Prostate gland (tissue), 2 donors: Measurements from ENCODE around the gene FOXN1.

ENCODE experiments used
- POLR2A ChIP-seq: fragments of 450-650 bp; IDR thresholded peaks from one replicate; pipeline ENCODE4 v1.6.1; 2016; ENCODE audit warnings: antibody characterized with exemption, mild to moderate bottlenecking
- POLR2AphosphoS5 ChIP-seq: sonication (generic); formaldehyde crosslinking; IDR thresholded peaks from one replicate; pipeline ENCODE4 v1.6.1; 2017; ENCODE audit warnings: antibody characterized with exemption
- TF ChIP-seq, protein P1 (sequence below), 4 experiments: fragments of 200-600 bp in 2 of 4; fragments of 450-650 bp in 2 of 4; sonication (generic) in 2 of 4; IDR thresholded peaks; 1 replicate in 3 of 4; 2 replicates in 1 of 4; pipeline ENCODE4 v1.5.1; 2016 to 2019; ENCODE audit warnings: antibody characterized with exemption in 4 of 4, mild to moderate bottlenecking in 2 of 4, moderate library complexity in 2 of 4

DNA sequence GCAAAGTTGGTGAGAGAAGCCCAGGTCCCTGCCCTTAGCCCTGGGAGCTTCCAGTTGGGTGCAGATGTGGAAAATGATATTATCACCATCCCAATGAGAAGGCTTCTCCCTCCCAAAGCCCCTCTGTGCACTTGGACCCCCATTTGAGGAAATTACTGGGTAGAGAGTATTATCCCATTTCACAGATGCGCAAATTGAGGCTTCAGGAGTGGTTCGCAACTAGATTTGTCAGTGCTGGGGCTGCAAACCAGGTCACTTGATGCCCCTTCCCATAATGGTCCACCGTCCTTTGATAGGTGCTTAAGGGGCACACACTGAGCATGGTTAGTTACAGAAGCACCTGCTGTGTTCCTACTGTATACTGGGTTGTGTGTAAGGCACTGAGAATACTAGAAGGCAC, 14.3 kb upstream of the FOXN1 start:
- TF ChIP-seq, protein P1, sequence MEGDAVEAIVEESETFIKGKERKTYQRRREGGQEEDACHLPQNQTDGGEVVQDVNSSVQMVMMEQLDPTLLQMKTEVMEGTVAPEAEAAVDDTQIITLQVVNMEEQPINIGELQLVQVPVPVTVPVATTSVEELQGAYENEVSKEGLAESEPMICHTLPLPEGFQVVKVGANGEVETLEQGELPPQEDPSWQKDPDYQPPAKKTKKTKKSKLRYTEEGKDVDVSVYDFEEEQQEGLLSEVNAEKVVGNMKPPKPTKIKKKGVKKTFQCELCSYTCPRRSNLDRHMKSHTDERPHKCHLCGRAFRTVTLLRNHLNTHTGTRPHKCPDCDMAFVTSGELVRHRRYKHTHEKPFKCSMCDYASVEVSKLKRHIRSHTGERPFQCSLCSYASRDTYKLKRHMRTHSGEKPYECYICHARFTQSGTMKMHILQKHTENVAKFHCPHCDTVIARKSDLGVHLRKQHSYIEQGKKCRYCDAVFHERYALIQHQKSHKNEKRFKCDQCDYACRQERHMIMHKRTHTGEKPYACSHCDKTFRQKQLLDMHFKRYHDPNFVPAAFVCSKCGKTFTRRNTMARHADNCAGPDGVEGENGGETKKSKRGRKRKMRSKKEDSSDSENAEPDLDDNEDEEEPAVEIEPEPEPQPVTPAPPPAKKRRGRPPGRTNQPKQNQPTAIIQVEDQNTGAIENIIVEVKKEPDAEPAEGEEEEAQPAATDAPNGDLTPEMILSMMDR (IDR thresholded peaks at IDR 0.05) = no peak
- TF ChIP-seq POLR2AphosphoS5 (no peak), POLR2A (no peak)
